NCI-H82 treated with DMSO at 0.1 percent for 48 hours (cell line): ENCODE measurements around the gene MSLN.

Experiments used
- DNase-seq: peaks from one replicate; lab custom pipeline; 2025; ENCODE audit not compliant: unreplicated experiment; lab: John Stamatoyannopoulos, UW

MSLN gene

DNA sequence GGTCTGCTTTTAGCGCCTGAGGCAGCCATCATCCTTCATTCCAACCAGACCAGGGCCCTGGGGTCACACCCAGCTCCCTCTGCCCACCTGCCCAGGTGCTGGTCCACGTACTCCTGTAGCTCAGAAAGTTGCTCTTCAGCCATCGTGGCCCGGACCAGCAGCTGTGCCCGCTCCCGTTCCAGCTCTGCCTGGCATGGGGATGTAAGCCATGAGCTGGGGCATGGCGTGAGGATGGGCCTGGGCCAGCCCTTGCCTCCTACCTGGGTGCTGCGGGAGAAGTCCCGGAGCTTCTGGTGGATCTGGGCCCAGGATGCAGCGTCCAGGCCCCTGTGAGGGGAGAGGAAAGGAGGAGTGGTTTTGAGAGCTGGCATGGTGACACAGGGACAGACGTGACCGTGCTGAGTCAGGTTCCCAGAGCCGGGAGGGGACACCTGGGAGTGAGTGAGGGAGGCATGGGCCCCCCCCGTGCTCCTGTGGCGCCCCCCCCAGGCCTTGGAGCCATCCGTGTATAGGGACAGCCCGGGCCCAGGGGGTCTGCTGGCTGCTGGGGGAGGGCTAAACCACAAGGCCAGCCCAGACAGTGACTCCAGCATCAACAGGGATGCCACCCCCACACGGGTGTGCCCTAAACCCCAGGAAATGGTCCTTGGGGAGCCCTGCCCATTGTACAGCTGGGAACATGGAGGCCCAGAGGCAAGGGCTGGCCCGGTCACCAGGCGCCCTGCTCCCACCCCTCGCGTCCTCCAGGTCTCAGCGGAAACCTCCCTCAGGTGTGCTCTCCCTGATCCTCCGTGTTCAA lies 37.5 kb upstream of the MSLN start:
- DNase-seq, result no peak

- no peak for DNase-seq
Measured at GRCh38 chr16:723695-724094, 36.8 kb upstream of the MSLN start.

DNA sequence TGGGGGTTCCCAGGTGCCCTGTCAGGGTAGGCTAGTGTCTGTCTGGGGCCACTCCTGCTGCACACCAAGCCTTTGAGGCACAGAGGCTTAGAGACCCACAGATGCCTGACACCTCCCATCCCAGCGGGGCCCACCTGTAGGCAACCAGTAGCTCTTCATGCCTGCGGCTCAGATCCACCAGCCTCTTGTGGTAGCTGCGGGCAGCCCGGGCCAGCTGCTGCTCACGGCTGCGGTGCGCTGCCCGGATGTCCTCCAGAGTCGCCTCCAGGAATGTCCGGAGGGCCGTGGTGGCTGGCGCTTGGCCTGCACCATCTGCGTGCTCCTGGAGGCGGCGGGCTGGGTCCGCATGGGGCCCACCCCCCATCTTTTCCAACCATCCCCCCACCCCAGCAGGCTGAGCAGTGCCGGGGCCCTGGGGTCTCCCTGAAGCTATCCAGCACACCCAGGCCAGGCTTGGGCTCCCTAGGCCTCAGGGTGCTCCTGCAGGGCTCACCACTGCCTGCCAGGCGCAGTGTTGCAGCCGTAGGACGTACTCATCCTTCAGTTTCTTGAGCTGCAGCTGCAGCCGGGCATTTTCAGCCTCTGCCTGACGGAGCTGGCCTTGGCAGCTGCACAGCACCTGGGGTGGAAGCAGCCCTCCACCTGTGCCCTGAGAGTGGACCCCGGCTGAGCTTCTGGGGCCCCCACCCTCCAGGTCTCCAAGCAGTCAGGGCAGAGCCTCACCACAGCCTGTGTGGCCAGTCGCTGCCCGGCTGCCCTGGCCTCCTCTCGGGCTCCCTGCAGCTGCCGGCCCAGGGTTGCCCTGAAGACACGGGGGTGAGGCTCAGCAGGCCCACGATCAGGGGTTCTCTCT lies 36.1 kb upstream of the MSLN start:
- no peak for DNase-seq

- DNase-seq, result no peak
Measured at GRCh38 chr16:725041-725376, 35.5 kb upstream of the MSLN start.

GRCh38 chr16:725463-726187 lies 34.9 kb upstream of the MSLN start:
- no peak for DNase-seq

- no peak for DNase-seq
Measured at GRCh38 chr16:726188-726437, 34.4 kb upstream of the MSLN start.

DNA sequence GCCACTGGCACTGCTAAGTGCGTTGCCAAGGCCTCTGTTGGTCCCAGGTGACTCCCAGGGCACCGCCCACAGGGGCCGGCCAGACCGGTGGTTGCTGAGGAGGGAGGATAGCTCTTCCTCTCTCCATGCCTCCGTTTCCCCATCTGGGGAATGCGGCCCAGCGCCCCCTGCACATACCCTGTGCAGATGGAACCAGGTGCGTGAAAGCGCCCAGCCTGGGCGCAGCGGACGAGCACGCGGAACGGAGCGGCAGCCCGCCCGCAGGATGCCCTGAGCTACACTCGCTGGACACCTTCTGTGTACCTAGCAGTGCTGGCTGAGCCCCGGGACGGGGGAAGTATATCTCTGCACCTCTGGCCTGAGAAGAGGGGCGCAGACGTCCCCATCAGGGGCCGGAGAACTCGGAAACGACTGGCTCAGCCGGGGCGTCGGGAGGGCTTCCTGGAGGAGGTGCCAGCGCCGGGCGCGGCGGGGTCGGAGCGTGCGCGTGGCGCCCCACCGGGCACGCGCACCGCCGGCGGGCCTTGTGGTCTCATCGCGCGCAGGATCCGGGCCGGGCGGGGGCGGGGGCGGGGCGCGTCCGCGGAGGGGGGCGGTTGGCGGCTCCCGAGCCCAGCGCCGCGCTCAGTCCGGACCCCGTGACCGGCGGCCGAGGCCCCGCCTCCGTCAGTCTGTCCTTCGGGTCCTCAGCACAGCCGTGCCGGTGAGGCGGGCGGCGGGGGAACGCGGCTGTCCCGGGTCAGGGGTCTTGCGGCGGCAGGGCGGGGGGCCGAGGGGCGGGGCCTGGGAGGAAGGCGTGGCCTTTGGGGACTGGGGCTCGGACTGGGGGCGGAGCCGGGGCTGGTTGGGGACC lies 33.9 kb upstream of the MSLN start, which contains the start of the genes CCDC78 and HAGHL:
CCDC78 (minus strand) TSS at position 6 of the 853 bp plus-strand sequence. CDS start 76 bp downstream, outside the sequence.
HAGHL (plus strand) TSS at position 669 of the 853 bp plus-strand sequence. CDS start 404 bp downstream, outside the sequence.
- DNase-seq, result peak; percentile 14

GRCh38 chr16:727291-727977 lies 33.1 kb upstream of the MSLN start:
- no peak for DNase-seq

DNA sequence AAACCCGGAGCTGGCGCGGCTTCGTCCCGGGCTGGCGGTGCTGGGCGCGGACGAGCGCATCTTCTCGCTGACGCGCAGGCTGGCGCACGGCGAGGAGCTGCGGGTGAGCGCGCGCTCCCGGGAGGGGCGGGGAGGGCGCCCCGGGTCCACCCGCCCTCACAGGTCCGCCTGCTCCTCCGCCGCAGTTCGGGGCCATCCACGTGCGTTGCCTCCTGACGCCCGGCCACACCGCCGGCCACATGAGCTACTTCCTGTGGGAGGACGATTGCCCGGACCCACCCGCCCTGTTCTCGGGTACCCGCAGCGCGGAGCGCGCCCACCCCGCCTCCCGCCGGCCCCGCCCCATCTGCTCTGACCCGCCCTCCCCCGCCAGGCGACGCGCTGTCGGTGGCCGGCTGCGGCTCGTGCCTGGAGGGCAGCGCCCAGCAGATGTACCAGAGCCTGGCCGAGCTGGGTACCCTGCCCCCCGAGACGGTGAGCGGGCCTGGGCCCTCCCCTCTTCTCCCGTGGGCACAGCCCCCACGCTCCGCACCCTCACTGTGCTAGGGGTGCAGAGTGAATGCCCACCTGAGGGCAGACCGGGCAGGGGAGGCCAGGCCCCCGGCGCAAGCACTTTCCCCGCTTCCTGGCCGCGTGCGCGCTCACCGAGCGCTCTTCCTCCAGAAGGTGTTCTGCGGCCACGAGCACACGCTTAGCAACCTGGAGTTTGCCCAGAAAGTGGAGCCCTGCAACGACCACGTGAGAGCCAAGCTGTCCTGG lies 32.2 kb upstream of the MSLN start:
- DNase-seq, result peak; percentile 21

DNA sequence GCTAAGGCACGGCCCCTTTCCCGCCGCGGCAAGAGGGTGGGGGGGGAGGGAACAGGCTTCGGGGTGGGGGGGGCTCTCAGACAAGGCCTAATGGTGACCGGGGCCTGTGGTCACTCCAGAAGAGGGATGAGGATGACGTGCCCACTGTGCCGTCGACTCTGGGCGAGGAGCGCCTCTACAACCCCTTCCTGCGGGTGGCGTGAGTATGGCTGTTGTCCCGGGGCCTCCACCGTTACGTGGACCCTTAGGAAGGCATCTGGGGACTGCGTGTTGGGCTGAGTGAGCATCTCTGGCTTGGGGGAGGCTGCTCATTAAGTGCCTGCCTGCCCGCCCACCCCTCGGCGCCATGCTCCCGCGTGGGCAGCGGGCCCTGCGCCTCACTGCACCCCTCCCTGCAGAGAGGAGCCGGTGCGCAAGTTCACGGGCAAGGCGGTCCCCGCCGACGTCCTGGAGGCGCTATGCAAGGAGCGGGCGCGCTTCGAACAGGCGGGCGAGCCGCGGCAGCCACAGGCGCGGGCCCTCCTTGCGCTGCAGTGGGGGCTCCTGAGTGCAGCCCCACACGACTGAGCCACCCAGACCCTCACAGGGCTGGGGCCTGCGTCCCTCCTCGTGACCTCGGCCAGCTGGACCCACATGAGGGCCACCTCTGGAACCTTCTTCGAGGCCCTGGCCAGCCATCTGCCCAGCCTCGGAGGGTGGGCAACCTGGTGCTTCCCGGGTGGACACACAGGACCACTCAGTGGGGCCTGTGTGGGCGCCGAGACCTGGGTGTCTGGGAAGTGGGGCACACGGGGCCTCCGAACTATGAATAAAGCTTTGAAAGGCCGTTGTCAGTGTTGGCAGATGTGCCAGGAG lies 31.4 kb upstream of the MSLN start:
- no peak for DNase-seq

- no peak for DNase-seq
Measured at GRCh38 chr16:729768-730665, 30.5 kb upstream of the MSLN start.

DNA sequence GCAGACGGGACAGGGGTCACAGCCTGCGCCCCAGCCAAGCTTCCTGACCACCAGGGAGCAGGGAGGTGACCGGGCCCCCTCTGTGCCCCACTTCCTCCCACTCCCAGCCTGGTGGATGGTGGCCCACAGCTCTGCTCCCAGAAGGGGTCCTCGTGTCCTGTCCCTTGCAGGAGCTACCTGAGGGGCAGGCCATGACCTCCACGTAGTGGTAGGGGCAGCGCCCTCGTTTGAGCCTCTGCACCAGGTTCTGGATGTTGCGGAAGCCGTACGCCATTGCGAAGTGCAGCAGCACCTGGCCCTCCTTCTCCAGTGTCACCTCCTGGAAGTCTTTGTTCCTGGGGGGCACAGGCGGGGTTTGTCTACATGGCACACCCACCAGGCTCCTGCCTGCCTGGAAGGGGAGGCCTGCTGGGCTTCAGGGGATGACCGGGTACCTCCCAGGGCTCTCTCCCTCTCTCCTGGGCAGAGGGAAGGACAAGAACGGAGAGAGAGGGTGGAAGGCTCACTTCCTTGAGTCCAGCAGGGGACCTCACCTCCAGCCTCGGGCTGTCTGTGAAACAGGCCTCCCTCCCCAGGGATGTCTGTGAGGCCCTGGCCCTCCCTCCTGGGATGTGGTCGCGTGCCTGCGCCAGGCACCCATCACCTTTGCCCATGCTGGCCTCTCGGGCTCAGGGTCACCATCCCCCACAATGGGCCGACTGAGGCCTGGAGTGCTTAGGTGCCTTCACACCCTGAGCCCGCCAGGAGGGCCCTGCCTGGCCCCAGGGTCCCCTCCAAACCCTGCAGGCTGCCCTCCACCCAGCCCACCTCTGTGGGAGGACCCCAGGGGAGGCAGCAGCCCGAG lies 29.6 kb upstream of the MSLN start:
- DNase-seq, result no peak

DNA sequence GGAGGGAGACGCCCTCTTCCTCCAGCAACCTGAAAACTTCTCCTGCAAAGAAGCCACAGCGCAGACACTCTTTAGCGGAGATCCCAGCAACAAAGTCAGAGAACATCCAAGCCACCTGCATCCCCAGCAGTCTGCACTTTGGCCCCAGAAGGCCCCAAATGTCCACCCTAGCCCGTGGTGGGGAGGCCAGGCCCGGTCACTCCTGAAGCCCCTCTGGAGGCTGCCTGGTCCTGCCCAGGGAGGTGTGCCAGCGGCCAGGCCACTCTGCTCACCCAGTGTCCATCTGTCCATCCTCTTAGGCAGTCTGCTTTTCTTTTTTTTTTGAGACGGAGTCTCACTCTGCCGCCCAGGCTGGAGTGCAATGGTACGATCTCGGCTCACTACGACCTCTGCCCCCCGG lies 28.2 kb upstream of the MSLN start:
- DNase-seq, result no peak

DNA sequence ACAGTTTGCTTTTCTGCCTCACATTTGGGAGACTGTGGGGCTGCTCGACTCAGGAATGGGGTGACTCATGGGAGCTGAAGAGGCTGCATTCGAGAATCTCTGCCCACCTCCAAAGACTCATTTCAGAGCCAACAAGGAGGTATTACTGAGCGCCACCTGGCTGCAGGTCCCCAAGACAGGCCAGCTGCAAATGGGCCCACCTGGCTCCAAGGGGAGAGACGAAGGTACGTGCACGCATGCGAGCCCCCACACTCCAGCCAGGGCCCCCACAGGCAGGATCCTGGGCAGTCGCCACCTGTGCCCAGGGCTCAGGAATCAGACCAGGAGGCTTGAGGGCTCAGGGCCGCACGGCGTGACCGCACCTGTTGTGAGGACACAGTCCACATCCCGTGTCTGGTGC lies 27.6 kb upstream of the MSLN start:
- no peak for DNase-seq

DNA sequence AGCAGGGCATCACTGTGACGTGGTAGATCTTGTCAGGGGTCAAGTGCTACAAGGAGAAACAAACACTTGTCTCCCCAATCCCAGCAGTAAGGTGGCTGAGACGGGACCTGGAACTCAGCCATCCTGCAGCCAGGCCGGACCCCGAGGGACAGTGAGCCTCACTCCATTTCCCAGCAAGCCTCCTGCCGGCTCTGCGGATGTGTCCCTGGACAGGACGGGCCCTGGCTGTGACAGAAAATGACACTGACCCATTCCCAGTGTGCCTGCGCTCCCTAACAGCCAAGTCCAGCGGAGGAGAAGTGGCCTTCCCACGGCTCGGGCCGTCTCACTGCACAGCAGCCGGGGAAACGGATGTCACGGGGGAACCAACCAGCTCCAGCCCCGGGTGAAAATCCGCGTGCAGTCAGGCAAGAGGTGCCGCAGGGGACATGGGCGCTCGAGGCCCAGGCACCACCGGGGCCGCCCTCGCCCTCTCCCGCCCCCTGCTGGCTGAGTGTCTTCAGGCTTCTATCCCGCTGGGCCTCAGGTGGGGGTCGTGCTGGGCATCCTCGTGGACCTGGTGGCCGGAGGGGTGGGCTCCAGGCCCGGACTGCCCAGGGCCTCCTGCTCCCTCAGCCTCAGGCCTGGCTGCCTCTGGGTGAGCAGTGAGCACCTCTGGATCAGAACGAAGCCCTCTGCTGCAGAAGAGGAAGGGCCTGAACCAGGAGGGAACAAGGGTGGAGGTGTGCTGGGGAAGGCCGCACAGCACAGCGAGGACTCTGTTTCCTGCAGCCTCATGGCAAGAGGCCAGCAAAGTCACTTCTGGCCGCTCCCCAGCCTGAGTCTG lies 26.9 kb upstream of the MSLN start:
- DNase-seq, result no peak
